Measurements from ENCODE around the gene CYREN.
A peak's percentile ranks its signal among the peaks of the same experiment; 100 is the strongest.
"Not testable (repeated sequence)": the region's sequence is repeated elsewhere in the genome, so short reads cannot be mapped to it uniquely, and the experiment has no call there.

CYREN gene

DNA sequence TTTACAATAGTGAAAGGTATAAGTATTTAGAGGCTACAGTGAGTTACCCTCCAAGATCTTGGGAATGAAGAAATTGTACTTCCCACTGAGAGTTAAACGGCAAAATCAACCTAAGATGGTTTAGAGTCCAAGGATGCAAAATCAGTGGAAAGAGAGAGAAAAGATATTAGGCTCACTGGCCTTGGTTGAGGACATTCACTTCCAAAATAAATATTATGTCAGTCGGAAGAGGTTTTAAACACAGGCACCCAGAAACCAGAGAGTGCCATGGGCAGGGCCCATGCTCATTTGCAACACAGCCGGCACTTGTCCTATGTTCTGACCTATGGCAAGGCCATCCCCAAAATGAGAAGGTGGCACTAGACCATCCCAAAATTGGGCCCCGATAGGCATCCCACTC, 44.7 kb upstream of the CYREN start:
- Histone ChIP-seq H3F3A (ENCODE audit: low read depth) (no peaks in the 10 kb centered on the region), H4K20me1 (ENCODE audit: insufficient read depth, low read length, poor library complexity, severe bottlenecking) (no peaks in the 10 kb centered on the region), H3K9me2 (replicated peaks; ENCODE audit: low read depth, low read length) (no peaks in the 10 kb centered on the region), H3K4me2 (ENCODE audit: low read depth, low read length, poor library complexity, severe bottlenecking) (no peak overlapping the region), H2AFZ (ENCODE audit: low read length) (no peak overlapping the region), H3K9me3 (ENCODE audit: insufficient read depth, low read depth, low read length) (no peaks in the 10 kb centered on the region), H3K4me1 (ENCODE audit: insufficient read depth, low read length, poor library complexity, severe bottlenecking) (peaks cover 12% of the 10 kb centered on the region), H3K4me3 (ENCODE audit: low read length, poor library complexity, severe bottlenecking) (no peak overlapping the region), H3K27me3 (ENCODE audit: insufficient read depth, low read length, poor library complexity, severe bottlenecking) (no peaks in the 10 kb centered on the region), H3K79me2 (ENCODE audit: insufficient read depth, low read length) (0 out of 2 replicates have a peak, but pooled peaks cover 4% of the 10 kb centered on the region), H3K36me3 (ENCODE audit: insufficient read depth, low read length) (no peaks in the 10 kb centered on the region), H3K9ac (ENCODE audit: low read depth, low read length, poor library complexity, severe bottlenecking) (no peak overlapping the region)
- TF ChIP-seq EZH2phosphoT487 (IDR thresholded peaks at IDR 0.05; ENCODE audit: borderline replicate concordance) = no peak
- TF ChIP-seq, protein P1, sequence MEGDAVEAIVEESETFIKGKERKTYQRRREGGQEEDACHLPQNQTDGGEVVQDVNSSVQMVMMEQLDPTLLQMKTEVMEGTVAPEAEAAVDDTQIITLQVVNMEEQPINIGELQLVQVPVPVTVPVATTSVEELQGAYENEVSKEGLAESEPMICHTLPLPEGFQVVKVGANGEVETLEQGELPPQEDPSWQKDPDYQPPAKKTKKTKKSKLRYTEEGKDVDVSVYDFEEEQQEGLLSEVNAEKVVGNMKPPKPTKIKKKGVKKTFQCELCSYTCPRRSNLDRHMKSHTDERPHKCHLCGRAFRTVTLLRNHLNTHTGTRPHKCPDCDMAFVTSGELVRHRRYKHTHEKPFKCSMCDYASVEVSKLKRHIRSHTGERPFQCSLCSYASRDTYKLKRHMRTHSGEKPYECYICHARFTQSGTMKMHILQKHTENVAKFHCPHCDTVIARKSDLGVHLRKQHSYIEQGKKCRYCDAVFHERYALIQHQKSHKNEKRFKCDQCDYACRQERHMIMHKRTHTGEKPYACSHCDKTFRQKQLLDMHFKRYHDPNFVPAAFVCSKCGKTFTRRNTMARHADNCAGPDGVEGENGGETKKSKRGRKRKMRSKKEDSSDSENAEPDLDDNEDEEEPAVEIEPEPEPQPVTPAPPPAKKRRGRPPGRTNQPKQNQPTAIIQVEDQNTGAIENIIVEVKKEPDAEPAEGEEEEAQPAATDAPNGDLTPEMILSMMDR (conservative IDR thresholded peaks at IDR 0.05; ENCODE audit: low read length) = no peak

DNA sequence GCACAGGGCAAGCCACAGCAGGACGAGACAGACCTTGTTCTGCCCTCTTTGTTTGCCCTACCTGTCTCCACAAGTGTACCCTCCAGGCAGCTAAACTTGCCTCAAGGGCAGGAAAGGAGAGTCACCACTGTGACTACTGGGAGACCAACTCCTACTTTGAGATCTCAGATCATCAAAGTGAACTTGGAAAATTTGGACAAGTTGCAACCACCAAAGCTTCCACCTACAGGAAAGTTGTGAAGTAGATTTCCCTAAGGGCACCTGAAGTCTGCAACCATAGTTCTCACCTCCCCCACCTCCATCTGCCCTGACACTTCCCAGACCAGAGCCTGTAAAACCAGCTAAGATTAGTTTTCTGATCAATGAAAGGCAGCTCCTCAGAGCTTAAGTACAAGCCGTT, 43.3 kb upstream of the CYREN start:
- Histone ChIP-seq H3K9ac (ENCODE audit: low read depth, low read length, poor library complexity, severe bottlenecking) (no peak overlapping the region), H2AFZ (ENCODE audit: low read length) (no peak overlapping the region), H3K36me3 (ENCODE audit: insufficient read depth, low read length) (no peaks in the 10 kb centered on the region), H3K9me2 (replicated peaks; ENCODE audit: low read depth, low read length) (no peaks in the 10 kb centered on the region), H3K27me3 (ENCODE audit: insufficient read depth, low read length, poor library complexity, severe bottlenecking) (no peaks in the 10 kb centered on the region), H3F3A (ENCODE audit: low read depth) (no peaks in the 10 kb centered on the region), H3K4me2 (ENCODE audit: low read depth, low read length, poor library complexity, severe bottlenecking) (no peak overlapping the region), H4K20me1 (ENCODE audit: insufficient read depth, low read length, poor library complexity, severe bottlenecking) (no peaks in the 10 kb centered on the region), H3K79me2 (ENCODE audit: insufficient read depth, low read length) (peaks cover 4% of the 10 kb centered on the region; the same call in 1 of the 2 replicates), H3K9me3 (ENCODE audit: insufficient read depth, low read depth, low read length) (no peaks in the 10 kb centered on the region), H3K4me3 (ENCODE audit: low read length, poor library complexity, severe bottlenecking) (no peak overlapping the region), H3K4me1 (ENCODE audit: insufficient read depth, low read length, poor library complexity, severe bottlenecking) (peaks cover 18% of the 10 kb centered on the region)
- no peak for TF ChIP-seq EZH2phosphoT487 (IDR thresholded peaks at IDR 0.05; ENCODE audit: borderline replicate concordance)
- TF ChIP-seq, protein P1 (conservative IDR thresholded peaks at IDR 0.05; ENCODE audit: low read length) = no peak

DNA sequence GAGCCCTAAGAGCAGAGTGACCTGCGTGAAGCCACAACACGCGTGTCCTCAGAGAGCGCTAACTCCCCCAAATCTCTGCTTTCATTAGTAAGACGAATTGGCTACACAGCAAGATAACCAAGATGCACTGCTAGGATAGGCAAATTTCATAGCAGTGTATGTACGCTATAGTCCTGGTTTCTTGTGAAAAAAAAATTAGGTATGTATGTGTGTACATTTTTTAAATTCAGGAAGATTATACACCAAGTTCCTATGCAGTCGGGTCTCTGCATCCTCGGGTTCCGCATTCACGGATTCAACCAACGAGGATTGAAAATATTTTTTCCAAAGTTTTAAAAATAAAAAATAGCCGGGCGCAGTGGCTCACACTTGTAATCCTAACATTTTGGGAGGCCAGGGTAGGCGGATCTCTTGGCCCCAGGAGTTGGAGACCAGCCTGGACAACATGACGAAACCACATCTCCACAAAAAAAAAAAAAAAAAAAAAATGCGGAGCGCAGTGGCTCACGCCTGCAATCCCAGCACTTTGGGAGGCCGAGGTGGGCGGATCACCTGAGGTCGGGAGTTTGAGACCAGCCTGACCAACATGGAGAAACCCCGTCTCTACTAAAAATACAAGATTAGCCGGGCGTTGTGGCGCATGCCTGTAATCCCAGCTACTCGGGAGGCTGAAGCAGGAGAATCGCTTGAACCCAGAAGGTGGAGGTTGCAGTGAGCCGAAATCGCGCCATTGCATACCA, 41.6 kb upstream of the CYREN start:
- peak overlapping the region; percentile 89 for H3K4me2 ChIP-seq (ENCODE audit: low read depth, low read length, poor library complexity, severe bottlenecking)
- peak overlapping the region; percentile 84 for H3K4me3 ChIP-seq (ENCODE audit: low read length, poor library complexity, severe bottlenecking)
- not testable (repeated sequence) for H3F3A ChIP-seq (ENCODE audit: low read depth); H3K36me3 ChIP-seq (ENCODE audit: insufficient read depth, low read length); H3K9me3 ChIP-seq (ENCODE audit: insufficient read depth, low read depth, low read length); H3K9me2 ChIP-seq (replicated peaks; ENCODE audit: low read depth, low read length); H3K27me3 ChIP-seq (ENCODE audit: insufficient read depth, low read length, poor library complexity, severe bottlenecking); H4K20me1 ChIP-seq (ENCODE audit: insufficient read depth, low read length, poor library complexity, severe bottlenecking); H3K79me2 ChIP-seq (ENCODE audit: insufficient read depth, low read length)
- H3K9ac ChIP-seq (ENCODE audit: low read depth, low read length, poor library complexity, severe bottlenecking) = peak overlapping the region; percentile 79
- peak overlapping the region; percentile 99 for H2AFZ ChIP-seq (ENCODE audit: low read length)
- H3K4me1 ChIP-seq (ENCODE audit: insufficient read depth, low read length, poor library complexity, severe bottlenecking) = peaks cover 30% of the 10 kb centered on the region
